GM10266 (cell line): ENCODE data around the gene SLC35F3.

Experiments
- DNase-seq: peaks from one replicate; pipeline ENCODE4 v3.0.0; 2012; ENCODE audit errors: extremely low spot score
- TF ChIP-seq, protein P1 (sequence below): IDR thresholded peaks from 2 replicates; pipeline ENCODE4 v1.5.1; 2012; ENCODE audit warnings: mild to moderate bottlenecking, low read depth; ENCODE audit not compliant: control insufficient read depth, insufficient read depth; ENCODE audit errors: missing control alignments

Gene SLC35F3

DNA sequence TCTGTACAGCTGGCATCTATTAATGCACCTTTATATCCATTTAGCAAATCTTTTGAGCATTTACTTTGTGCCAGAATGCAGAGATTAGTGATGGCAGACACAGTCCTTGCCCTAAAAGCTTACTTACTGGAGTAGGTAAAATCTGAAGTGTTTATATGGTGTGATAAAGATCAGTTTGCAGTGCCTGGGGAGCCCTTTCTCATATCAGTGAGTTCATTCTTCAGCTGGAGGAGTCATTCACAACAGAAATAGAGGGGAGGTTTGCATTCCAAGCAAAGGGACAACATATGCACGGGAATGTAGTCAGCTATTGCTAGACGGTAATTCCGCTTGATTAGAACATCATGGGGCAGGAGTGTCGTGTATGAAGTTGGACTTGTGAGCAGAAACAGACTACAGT, 8.4 kb downstream of the SLC35F3 start:
- no peak for DNase-seq
- TF ChIP-seq, protein P1, sequence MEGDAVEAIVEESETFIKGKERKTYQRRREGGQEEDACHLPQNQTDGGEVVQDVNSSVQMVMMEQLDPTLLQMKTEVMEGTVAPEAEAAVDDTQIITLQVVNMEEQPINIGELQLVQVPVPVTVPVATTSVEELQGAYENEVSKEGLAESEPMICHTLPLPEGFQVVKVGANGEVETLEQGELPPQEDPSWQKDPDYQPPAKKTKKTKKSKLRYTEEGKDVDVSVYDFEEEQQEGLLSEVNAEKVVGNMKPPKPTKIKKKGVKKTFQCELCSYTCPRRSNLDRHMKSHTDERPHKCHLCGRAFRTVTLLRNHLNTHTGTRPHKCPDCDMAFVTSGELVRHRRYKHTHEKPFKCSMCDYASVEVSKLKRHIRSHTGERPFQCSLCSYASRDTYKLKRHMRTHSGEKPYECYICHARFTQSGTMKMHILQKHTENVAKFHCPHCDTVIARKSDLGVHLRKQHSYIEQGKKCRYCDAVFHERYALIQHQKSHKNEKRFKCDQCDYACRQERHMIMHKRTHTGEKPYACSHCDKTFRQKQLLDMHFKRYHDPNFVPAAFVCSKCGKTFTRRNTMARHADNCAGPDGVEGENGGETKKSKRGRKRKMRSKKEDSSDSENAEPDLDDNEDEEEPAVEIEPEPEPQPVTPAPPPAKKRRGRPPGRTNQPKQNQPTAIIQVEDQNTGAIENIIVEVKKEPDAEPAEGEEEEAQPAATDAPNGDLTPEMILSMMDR: no peak

DNA sequence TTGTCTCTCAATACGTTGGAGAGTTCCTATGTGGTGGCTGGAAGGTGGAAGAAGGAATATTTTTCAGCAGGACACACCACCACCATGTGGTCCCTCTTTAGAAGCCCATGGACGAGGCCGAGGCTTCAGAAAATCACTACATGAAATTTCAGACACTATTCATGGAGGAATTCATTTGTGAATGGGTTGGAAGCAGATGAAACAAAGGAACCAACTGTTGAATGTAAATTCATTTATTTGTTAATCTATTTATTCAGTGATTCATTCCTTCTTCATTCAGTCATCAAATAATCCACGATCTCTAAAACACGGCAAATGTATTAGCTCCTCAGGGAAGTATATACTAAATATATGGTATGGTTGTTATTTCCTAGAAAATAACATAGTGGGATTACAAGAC, 12.2 kb downstream of the SLC35F3 start:
- DNase-seq: no peak
- TF ChIP-seq, protein P1: no peak

DNA sequence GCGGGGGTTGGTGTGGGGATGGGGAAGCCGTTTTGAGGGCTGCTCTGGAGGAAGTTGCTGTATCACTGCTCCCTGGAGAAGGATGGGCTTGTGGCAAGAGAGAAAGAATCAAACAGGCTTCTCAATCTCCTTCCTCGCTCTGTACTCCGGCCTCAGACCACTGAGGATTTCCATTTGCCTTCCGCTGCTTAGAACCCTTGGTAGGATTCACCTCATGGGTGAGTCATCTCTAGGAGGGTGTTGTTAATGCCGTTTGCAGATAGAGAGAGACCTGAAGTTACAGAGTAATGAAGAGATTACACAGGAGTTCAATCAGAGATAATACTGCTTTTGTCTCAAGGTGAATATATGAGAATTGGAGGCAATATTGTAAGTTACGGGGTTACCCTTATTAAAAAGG, 15.3 kb downstream of the SLC35F3 start:
- TF ChIP-seq, protein P1: no peak
- DNase-seq: no peak

DNA sequence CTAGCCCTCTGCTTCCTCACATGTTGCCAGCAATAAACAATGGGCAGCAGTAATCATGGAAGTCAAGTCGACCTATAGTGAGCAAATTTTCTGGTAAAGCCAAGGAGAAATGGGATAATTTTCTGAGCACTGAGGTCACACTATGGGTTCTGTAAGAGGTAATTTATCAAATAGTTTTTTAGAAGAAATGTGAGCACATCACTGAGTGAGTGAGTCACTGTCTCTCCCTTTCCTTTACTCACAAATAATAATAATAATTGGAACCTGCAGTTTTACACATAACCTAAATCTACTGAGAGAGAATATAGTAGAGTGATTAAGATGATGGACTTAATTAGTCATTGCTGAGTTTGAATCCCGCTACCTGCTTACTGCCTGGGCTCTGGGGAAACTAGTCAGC, 23.6 kb downstream of the SLC35F3 start:
- TF ChIP-seq, protein P1: no peak
- DNase-seq: no peak

DNA sequence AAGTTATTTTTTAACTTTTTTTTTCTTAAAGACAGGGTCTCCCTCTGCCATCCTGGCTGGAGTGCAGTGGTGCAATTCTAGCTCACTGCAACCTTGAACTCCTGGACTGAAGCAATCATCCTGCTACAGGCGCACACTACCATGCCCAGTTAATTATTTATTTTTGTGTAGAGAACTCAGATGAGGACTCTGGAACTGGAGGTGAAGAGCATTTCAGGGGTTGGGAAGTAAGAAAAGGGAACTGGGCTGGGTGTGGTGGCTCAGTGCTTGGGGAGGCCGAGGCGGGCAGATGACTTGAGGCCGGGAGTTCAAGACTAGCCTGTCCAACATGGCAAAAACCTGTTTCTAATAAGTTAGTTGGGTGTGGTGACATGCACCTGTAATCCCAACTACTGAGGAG, 28.9 kb downstream of the SLC35F3 start:
- TF ChIP-seq, protein P1: no peak
- no peak for DNase-seq

DNA sequence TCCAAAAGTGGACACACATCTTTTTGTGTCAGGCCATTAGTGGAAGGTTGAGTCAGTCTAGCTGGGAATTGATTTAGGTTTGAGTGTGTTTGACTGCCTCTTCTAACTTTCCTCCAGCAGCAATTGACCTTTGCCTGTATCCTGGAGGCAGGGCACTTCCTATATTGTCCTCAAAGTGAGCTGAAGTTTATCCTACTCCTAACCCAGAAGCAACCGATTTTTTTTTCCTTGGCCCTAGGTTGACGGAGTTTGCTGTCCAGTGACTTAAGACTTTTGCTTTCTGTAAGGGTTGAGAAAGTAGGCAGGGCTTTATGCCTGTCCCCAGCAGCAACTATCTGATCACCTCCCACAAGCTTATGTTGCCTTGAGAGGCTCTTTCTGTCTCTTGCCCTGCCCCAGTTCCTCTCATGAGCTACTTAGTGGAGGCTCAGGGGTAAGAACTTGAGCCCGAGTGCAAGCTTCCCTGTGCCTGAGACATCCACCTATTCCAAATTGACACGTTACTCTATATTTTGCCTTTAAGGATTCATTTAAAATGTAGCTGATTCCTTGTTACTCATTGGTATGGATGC, 30.9 kb downstream of the SLC35F3 start:
- DNase-seq: no peak
- TF ChIP-seq, protein P1: no peak

DNA sequence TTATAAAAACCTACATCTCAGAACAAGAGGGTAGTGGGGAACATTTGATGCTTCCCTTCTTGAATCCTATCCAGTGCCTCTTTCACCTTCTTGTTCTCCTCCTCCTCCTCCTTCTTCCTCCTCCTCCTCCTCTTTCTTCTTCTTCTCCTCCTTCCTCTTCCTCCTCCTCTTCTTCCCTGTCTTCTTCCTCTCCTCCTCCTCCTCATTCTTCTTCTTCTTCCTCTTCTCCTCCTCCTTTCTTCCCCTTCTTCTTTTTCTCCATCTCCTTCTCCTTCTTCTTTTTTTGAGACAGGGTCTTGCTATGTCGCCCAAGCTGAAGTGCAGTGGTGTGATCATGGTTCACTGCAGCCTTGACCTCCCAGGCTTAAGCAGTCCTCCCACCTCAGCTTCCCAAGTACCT, 31.9 kb downstream of the SLC35F3 start:
- DNase-seq: no peak
- TF ChIP-seq, protein P1: no peak
